GM23338 (cell line): Measurements from ENCODE around the gene AKT1S1. TPM values are rescaled to one million over a fixed set of nuclear protein-coding genes. Genes with fewer than 3 reads are reported as not detected.

Source experiments
- ATAC-seq: fragments of 200-7000 bp; cut with Tn5 transposase; 3 replicates; pipeline ENCODE4 v1.9.1; 2020
- DNase-seq: peaks from one replicate; pipeline ENCODE4 v3.0.0-alpha.2; 2015; ENCODE audit warnings: low spot score
- H2AFZ ChIP-seq: fragments of 200-600 bp; sonication (generic); 2 replicates; pipeline ENCODE4 v1.8.0; 2016; ENCODE audit warnings: antibody characterized with exemption, mild to moderate bottlenecking, moderate library complexity
- H3F3A ChIP-seq: fragments of 200-600 bp; sonication (generic); replicated peaks from 2 replicates; pipeline ENCODE4 v1.8.0; 2017; ENCODE audit warnings: antibody characterized with exemption, mixed run types, low read depth
- H3K27ac ChIP-seq: fragments of 200-600 bp; sonication (generic); 2 replicates; pipeline ENCODE4 v1.6.1; 2016; ENCODE audit warnings: low read depth
- H3K27me3 ChIP-seq: fragments of 200-600 bp; sonication (generic); 2 replicates; pipeline ENCODE4 v1.8.0; 2016; ENCODE audit warnings: mild to moderate bottlenecking, mixed run types, moderate library complexity; ENCODE audit not compliant: insufficient read depth
- H3K36me3 ChIP-seq: fragments of 200-600 bp; sonication (generic); 2 replicates; pipeline ENCODE4 v1.8.0; 2016; ENCODE audit warnings: mild to moderate bottlenecking; ENCODE audit not compliant: insufficient read depth
- H3K4me1 ChIP-seq: fragments of 200-600 bp; sonication (generic); 2 replicates; pipeline ENCODE4 v1.8.0; 2016; ENCODE audit warnings: mild to moderate bottlenecking, moderate library complexity; ENCODE audit not compliant: insufficient read depth
- H3K4me2 ChIP-seq: fragments of 200-600 bp; sonication (generic); 2 replicates; pipeline ENCODE4 v1.7.1; 2017; ENCODE audit warnings: mixed run types
- H3K4me3 ChIP-seq: fragments of 200-600 bp; sonication (generic); 2 replicates; pipeline ENCODE4 v1.6.1; 2016; ENCODE audit warnings: mixed run types
- H3K79me2 ChIP-seq: fragments of 200-600 bp; sonication (generic); replicated peaks from 2 replicates; pipeline ENCODE4 v1.8.0; 2017; ENCODE audit warnings: mild to moderate bottlenecking; ENCODE audit not compliant: insufficient read depth
- H3K9me2 ChIP-seq: fragments of 200-600 bp; sonication (generic); 2 replicates; pipeline ENCODE4 v1.8.0; 2017; ENCODE audit not compliant: insufficient read depth
- H4K20me1 ChIP-seq: fragments of 200-600 bp; sonication (generic); replicated peaks from 2 replicates; pipeline ENCODE4 v1.8.0; 2017; ENCODE audit warnings: mild to moderate bottlenecking; ENCODE audit not compliant: insufficient read depth
- H3K27ac Mint-ChIP-seq: 2 replicates; pipeline ENCODE4 v1.8.0; 2020; ENCODE audit warnings: inconsistent platforms, mild to moderate bottlenecking, moderate library complexity, mixed read lengths
- H3K27me3 Mint-ChIP-seq: 3 replicates; pipeline ENCODE4 v1.8.0; 2022; ENCODE audit warnings: low read depth, mild to moderate bottlenecking, moderate library complexity, mixed read lengths, inconsistent platforms; ENCODE audit not compliant: insufficient read depth, poor library complexity
- H3K36me3 Mint-ChIP-seq: 3 replicates; pipeline ENCODE4 v1.8.0; 2021; ENCODE audit warnings: low read depth, mild to moderate bottlenecking, inconsistent platforms, moderate library complexity, mixed read lengths
- H3K4me1 Mint-ChIP-seq: 3 replicates; pipeline ENCODE4 v1.8.0; 2020; ENCODE audit warnings: mild to moderate bottlenecking, inconsistent platforms, mixed read lengths
- H3K4me3 Mint-ChIP-seq: 3 replicates; pipeline ENCODE4 v1.8.0; 2021; ENCODE audit warnings: moderate library complexity, mild to moderate bottlenecking, inconsistent platforms, mixed read lengths
- H3K9me3 Mint-ChIP-seq: 3 replicates; pipeline ENCODE4 v1.8.0; 2020; ENCODE audit warnings: moderate library complexity, mild to moderate bottlenecking, inconsistent platforms, mixed read lengths
- CREB1 ChIP-seq: fragments of 250-450 bp; sonication (Bioruptor Pico); IDR thresholded peaks from 2 replicates; pipeline ENCODE4 v1.5.0; 2020; ENCODE audit warnings: low read depth, mild to moderate bottlenecking, moderate library complexity
- CTCF ChIP-seq, 2 experiments: fragments of 200-600 bp in 1 of 2; sonication (generic) in 1 of 2; conservative IDR thresholded peaks; 2 replicates each; pipeline versions ENCODE4 v1.5.1 to v1.6.1; 2016 to 2017; ENCODE audit warnings: antibody characterized with exemption in 2 of 2, low read depth in 2 of 2, mild to moderate bottlenecking in 2 of 2, moderate library complexity in 1 of 2
- ETS1 ChIP-seq: IDR thresholded peaks from 2 replicates; pipeline ENCODE4 v1.6.1; 2016; ENCODE audit warnings: antibody characterized with exemption
- EZH2 ChIP-seq: fragments of 200-600 bp; sonication (generic); IDR thresholded peaks from one replicate; pipeline ENCODE4 v1.8.0; 2017; ENCODE audit warnings: antibody characterized with exemption, mild to moderate bottlenecking, low read depth; ENCODE audit not compliant: unreplicated experiment
- EZH2phosphoT487 ChIP-seq: fragments of 200-600 bp; sonication (generic); IDR thresholded peaks from one replicate; pipeline ENCODE4 v1.8.1; 2018; ENCODE audit warnings: antibody characterized with exemption; ENCODE audit not compliant: unreplicated experiment
- JUNB ChIP-seq: IDR thresholded peaks from one replicate; pipeline ENCODE4 v1.6.1; 2016; ENCODE audit warnings: antibody characterized with exemption; ENCODE audit not compliant: unreplicated experiment
- NANOG ChIP-seq: IDR thresholded peaks from 2 replicates; pipeline ENCODE4 v1.6.1; 2016; ENCODE audit warnings: antibody characterized with exemption, borderline replicate concordance
- POLR2AphosphoS5 ChIP-seq: IDR thresholded peaks from 2 replicates; pipeline ENCODE4 v1.6.1; 2016; ENCODE audit warnings: antibody characterized with exemption, low read depth
- REST ChIP-seq: IDR thresholded peaks from one replicate; pipeline ENCODE4 v1.6.1; 2018; ENCODE audit warnings: antibody characterized with exemption; ENCODE audit not compliant: unreplicated experiment
- STAT1 ChIP-seq: IDR thresholded peaks from one replicate; pipeline ENCODE4 v1.6.1; 2016; ENCODE audit warnings: antibody characterized with exemption; ENCODE audit not compliant: unreplicated experiment
- ZNF114 ChIP-seq: fragments of 250-450 bp; sonication (Bioruptor Pico); IDR thresholded peaks from 2 replicates; pipeline ENCODE4 v1.5.0; 2020; ENCODE audit warnings: mild to moderate bottlenecking, moderate library complexity
- ZNF331 ChIP-seq: fragments of 250-450 bp; sonication (Bioruptor Pico); IDR thresholded peaks from 2 replicates; pipeline ENCODE4 v1.5.0; 2020; ENCODE audit warnings: low read depth, mild to moderate bottlenecking, moderate library complexity
- ZNF462 ChIP-seq: fragments of 250-450 bp; sonication (Bioruptor Pico); IDR thresholded peaks from 2 replicates; pipeline ENCODE4 v1.5.0; 2020; ENCODE audit warnings: mild to moderate bottlenecking, moderate library complexity
- polyA plus RNA-seq: library from polyadenylated mRNA; unstranded; fragments of >200 nt; fragmentation: Nextera tagmentation; extraction: Ambion mirVana; gene quantifications from 2 replicates; pipeline ENCODE4 v1.2.1, GENCODE V29; 2016
- total RNA-seq: library from RNA; depleted of rRNA; stranded (reverse); fragments of >200 nt; shearing (Covaris generic); gene quantifications from 2 replicates; pipeline ENCODE4 v1.2.3, GENCODE V29; 2014

AKT1S1 gene
- total and polyA plus RNA-seq, 2 experiments from 2014 or later, result 21.5 to 28.6 TPM

- ATAC-seq (no peak), DNase-seq (no peak)
- Mint-ChIP-seq H3K9me3 (no peaks in the 10 kb centered on the region; the same call in 1 of the 3 replicates), H3K4me1 (no peaks in the 10 kb centered on the region; the same call in 2 of the 3 replicates), H3K27me3 (peaks cover 10% of the 10 kb centered on the region), H3K27ac (no peak overlapping the region), H3K4me3 (no peak overlapping the region), H3K36me3 (peaks cover 35% of the 10 kb centered on the region)
- no peaks in the 10 kb centered on the region for H3K9me2 ChIP-seq
- no peaks in the 10 kb centered on the region for H3K79me2 ChIP-seq
- H3K4me3 ChIP-seq, result no peak overlapping the region
- no peaks in the 10 kb centered on the region for H3K36me3 ChIP-seq
- H3K4me2 ChIP-seq, result no peak overlapping the region
- no peaks in the 10 kb centered on the region for H3F3A ChIP-seq
- H3K27ac ChIP-seq, result no peak overlapping the region
- no peaks in the 10 kb centered on the region for H3K4me1 ChIP-seq
- no peak overlapping the region for H2AFZ ChIP-seq
- no peaks in the 10 kb centered on the region; the same call in 1 of the 2 replicates for H4K20me1 ChIP-seq
- TF ChIP-seq EZH2phosphoT487 (no peak), CREB1 (CRISPR knock-in tag) (no peak), ZNF114 (no peak), EZH2 (no peak), ZNF462 (CRISPR knock-in tag) (no peak), NANOG (no peak), POLR2AphosphoS5 (no peak), CTCF (conservative IDR thresholded peaks at IDR 0.05; ENCODE audit: low read depth in 2 of 2) (no peak), REST (no peak), JUNB (no peak), ETS1 (no peak), ZNF331 (CRISPR knock-in tag) (no peak), STAT1 (no peak)
- no peaks in the 10 kb centered on the region for H3K27me3 ChIP-seq
Observed at GRCh38 chr19:49832556-49832955, 44.6 kb downstream of the AKT1S1 start.
